ENCODE measurements around the gene LRG1. TPM values are rescaled to one million over a fixed set of nuclear protein-coding genes. Genes with fewer than 3 reads are reported as not detected.

The LRG1 gene
- total RNA-seq, 1 donor: not detected

- TF ChIP-seq CTCF (IDR thresholded peaks at IDR 0.05; ENCODE audit: extremely low read depth, low read depth, low read length): no peak
- no peaks in the 10 kb centered on the region for H3K79me2 ChIP-seq (ENCODE audit: insufficient read depth, low read length)
- DNase-seq (ENCODE audit: insufficient read length, low spot score, missing footprints): peak; percentile 84
- H3K4me3 ChIP-seq (ENCODE audit: insufficient read depth, low read length): no peak overlapping the region
- peaks cover 22% of the 10 kb centered on the region for H3K36me3 ChIP-seq (ENCODE audit: insufficient read depth, low read length)
- H3K9me3 ChIP-seq (ENCODE audit: low read depth, low read length): no peaks in the 10 kb centered on the region
- H3K4me2 ChIP-seq (ENCODE audit: insufficient read depth, low read length): no peak overlapping the region
- peaks cover 6% of the 10 kb centered on the region for H3K4me1 ChIP-seq (ENCODE audit: insufficient read depth, low read length)
- H2AFZ ChIP-seq (ENCODE audit: low read length): no peak overlapping the region
- no peaks in the 10 kb centered on the region for H3K27me3 ChIP-seq (ENCODE audit: insufficient read depth, low read length)
- peaks cover 7% of the 10 kb centered on the region for H4K20me1 ChIP-seq (ENCODE audit: insufficient read depth, low read length)
- no peak overlapping the region for H3K27ac ChIP-seq (ENCODE audit: low read depth, low read length)
Observed at GRCh38 chr19:4502282-4503131, 37.3 kb downstream of the LRG1 start.

- peak; percentile 62 for DNase-seq (ENCODE audit: insufficient read length, low spot score, missing footprints)
- Histone ChIP-seq H2AFZ (ENCODE audit: low read length) (no peak overlapping the region), H3K27ac (ENCODE audit: low read depth, low read length) (no peak overlapping the region), H3K27me3 (ENCODE audit: insufficient read depth, low read length) (no peaks in the 10 kb centered on the region), H4K20me1 (ENCODE audit: insufficient read depth, low read length) (peaks cover 6% of the 10 kb centered on the region), H3K36me3 (ENCODE audit: insufficient read depth, low read length) (peaks cover 23% of the 10 kb centered on the region), H3K79me2 (ENCODE audit: insufficient read depth, low read length) (no peaks in the 10 kb centered on the region), H3K4me1 (ENCODE audit: insufficient read depth, low read length) (peaks cover 5% of the 10 kb centered on the region), H3K9me3 (ENCODE audit: low read depth, low read length) (no peaks in the 10 kb centered on the region), H3K4me2 (ENCODE audit: insufficient read depth, low read length) (no peak overlapping the region), H3K4me3 (ENCODE audit: insufficient read depth, low read length) (no peak overlapping the region)
- TF ChIP-seq CTCF (IDR thresholded peaks at IDR 0.05; ENCODE audit: extremely low read depth, low read depth, low read length): no peak
Observed at GRCh38 chr19:4501691-4502090, 38.1 kb downstream of the LRG1 start.

DNA sequence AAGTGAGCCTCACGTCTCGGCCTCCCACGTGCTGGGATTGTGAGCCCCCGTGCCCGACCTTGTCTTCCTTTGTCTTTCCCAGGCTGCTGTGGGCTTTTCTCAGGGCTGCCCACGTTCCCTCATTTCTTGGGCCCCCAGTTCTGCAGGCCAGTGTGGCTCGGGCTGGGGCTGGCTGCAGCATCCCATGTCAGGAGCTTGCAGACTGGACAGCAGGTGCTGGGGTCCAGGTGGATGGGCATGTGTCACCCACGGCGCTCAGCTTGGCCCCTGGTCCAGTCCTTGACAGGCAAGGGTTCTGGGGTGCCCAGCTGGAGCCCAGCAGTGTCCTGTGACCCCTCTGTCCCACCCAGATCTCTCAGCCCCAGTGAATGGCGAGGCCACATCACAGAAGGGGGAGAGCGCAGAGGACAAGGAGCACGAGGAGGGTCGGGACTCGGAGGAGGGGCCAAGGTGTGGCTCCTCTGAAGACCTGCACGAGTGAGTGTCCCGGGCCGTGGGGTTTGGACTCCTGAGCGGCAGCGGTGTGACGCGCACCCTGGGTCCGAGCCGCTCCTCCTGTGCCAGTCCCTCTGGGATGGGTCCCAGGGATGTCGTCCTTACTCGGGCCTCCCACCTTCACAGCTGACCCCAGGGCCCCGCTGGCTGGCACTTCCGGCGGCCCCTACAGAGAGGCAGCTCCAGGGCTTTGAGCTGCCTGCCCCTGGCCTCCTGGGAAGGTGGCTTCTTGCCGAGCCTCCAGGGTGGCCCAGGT is 38.8 kb downstream of the LRG1 start:
- peaks cover 5% of the 10 kb centered on the region for H4K20me1 ChIP-seq (ENCODE audit: insufficient read depth, low read length)

More for the DNA sequence above, 38.8 kb downstream of the LRG1 start:
- Histone ChIP-seq H3K4me1 (ENCODE audit: insufficient read depth, low read length) (no peaks in the 10 kb centered on the region), H3K27ac (ENCODE audit: low read depth, low read length) (no peak overlapping the region), H3K36me3 (ENCODE audit: insufficient read depth, low read length) (peaks cover 26% of the 10 kb centered on the region), H3K79me2 (ENCODE audit: insufficient read depth, low read length) (no peaks in the 10 kb centered on the region), H3K4me2 (ENCODE audit: insufficient read depth, low read length) (no peak overlapping the region), H2AFZ (ENCODE audit: low read length) (no peak overlapping the region), H3K27me3 (ENCODE audit: insufficient read depth, low read length) (no peaks in the 10 kb centered on the region), H3K4me3 (ENCODE audit: insufficient read depth, low read length) (no peak overlapping the region), H3K9me3 (ENCODE audit: low read depth, low read length) (no peaks in the 10 kb centered on the region)
- TF ChIP-seq CTCF (IDR thresholded peaks at IDR 0.05; ENCODE audit: extremely low read depth, low read depth, low read length): no peak
- DNase-seq (ENCODE audit: insufficient read length, low spot score, missing footprints): peak; percentile 73
